H9 (cell line): ENCODE data around the gene ARHGAP9. TPM values are rescaled to one million over a fixed set of nuclear protein-coding genes. Genes with fewer than 3 reads are reported as not detected.

ENCODE experiments used
- DNase-seq: peaks from one replicate; pipeline ENCODE4 v3.0.0-alpha.2; 2017
- H2AFZ ChIP-seq: one replicate; pipeline ENCODE4 v1.6.1; 2013; ENCODE audit warnings: mild to moderate bottlenecking, low read length, control low read depth, moderate library complexity
- H2AK5ac ChIP-seq: 2 replicates; pipeline ENCODE4 v1.6.1; 2013; ENCODE audit warnings: low read length, control low read depth, mixed read lengths; ENCODE audit not compliant: insufficient read length
- H2BK120ac ChIP-seq: one replicate; pipeline ENCODE4 v1.6.1; 2013; ENCODE audit warnings: low read depth, mild to moderate bottlenecking, low read length, control low read depth, inconsistent platforms; ENCODE audit not compliant: poor library complexity, severe bottlenecking
- H2BK12ac ChIP-seq: 2 replicates; pipeline ENCODE4 v1.6.1; 2013; ENCODE audit warnings: low read length, control low read depth, mixed read lengths, low read depth; ENCODE audit not compliant: insufficient read length
- H2BK15ac ChIP-seq: 2 replicates; pipeline ENCODE4 v1.6.1; 2013; ENCODE audit warnings: low read depth, low read length, control low read depth
- H2BK20ac ChIP-seq: one replicate; pipeline ENCODE4 v1.6.1; 2013; ENCODE audit warnings: low read depth, mild to moderate bottlenecking, low read length, control low read depth, inconsistent platforms; ENCODE audit not compliant: poor library complexity, severe bottlenecking
- H2BK5ac ChIP-seq: 2 replicates; pipeline ENCODE4 v1.6.1; 2013; ENCODE audit warnings: low read length, control low read depth, mixed read lengths; ENCODE audit not compliant: insufficient read length
- H3K14ac ChIP-seq: 2 replicates; pipeline ENCODE4 v1.6.1; 2013; ENCODE audit warnings: low read length, control low read depth; ENCODE audit not compliant: insufficient read depth
- H3K18ac ChIP-seq: 2 replicates; pipeline ENCODE4 v1.6.1; 2013; ENCODE audit warnings: low read depth, mild to moderate bottlenecking, mixed read lengths, low read length, control low read depth; ENCODE audit not compliant: insufficient read length
- H3K23ac ChIP-seq: 2 replicates; pipeline ENCODE4 v1.6.1; 2013; ENCODE audit warnings: low read length, control low read depth, mixed read lengths, low read depth; ENCODE audit not compliant: insufficient read length
- H3K23me2 ChIP-seq: 2 replicates; pipeline ENCODE4 v1.6.1; 2013; ENCODE audit warnings: low read depth, mild to moderate bottlenecking, mixed read lengths, low read length, control low read depth; ENCODE audit not compliant: insufficient read length, poor library complexity, severe bottlenecking
- H3K27ac ChIP-seq: 2 replicates; pipeline ENCODE4 v1.5.1; 2013; ENCODE audit warnings: low read length, control low read depth, mixed read lengths, low read depth; ENCODE audit not compliant: insufficient read length
- H3K27me3 ChIP-seq: 2 replicates; pipeline ENCODE4 v1.6.1; 2013; ENCODE audit warnings: low read length, control low read depth, inconsistent platforms; ENCODE audit not compliant: insufficient read depth
- H3K4ac ChIP-seq: 2 replicates; pipeline ENCODE4 v1.6.1; 2013; ENCODE audit warnings: low read depth, mild to moderate bottlenecking, control low read depth, inconsistent platforms, low read length, moderate library complexity
- H3K4me1 ChIP-seq: 2 replicates; pipeline ENCODE4 v1.6.1; 2013; ENCODE audit warnings: low read length, control low read depth, inconsistent platforms; ENCODE audit not compliant: insufficient read depth
- H3K4me2 ChIP-seq: 2 replicates; pipeline ENCODE4 v1.6.1; 2013; ENCODE audit warnings: low read length, control low read depth, mixed read lengths; ENCODE audit not compliant: insufficient read length, insufficient read depth
- H3K56ac ChIP-seq: 2 replicates; pipeline ENCODE4 v1.6.1; 2013; ENCODE audit warnings: low read depth, mild to moderate bottlenecking, mixed read lengths, low read length, control low read depth; ENCODE audit not compliant: insufficient read length
- H3K79me1 ChIP-seq: 2 replicates; pipeline ENCODE4 v1.6.1; 2013; ENCODE audit warnings: low read depth, mild to moderate bottlenecking, moderate library complexity, low read length, control low read depth, inconsistent platforms; ENCODE audit not compliant: insufficient read depth, poor library complexity, severe bottlenecking
- H3K79me2 ChIP-seq: 2 replicates; pipeline ENCODE4 v1.6.1; 2013; ENCODE audit warnings: low read length, control low read depth, inconsistent platforms; ENCODE audit not compliant: insufficient read depth
- H3K9ac ChIP-seq: 2 replicates; pipeline ENCODE4 v1.6.1; 2013; ENCODE audit warnings: low read length, control low read depth, mixed read lengths; ENCODE audit not compliant: insufficient read length; ENCODE audit errors: extremely low read depth
- H3K9me3 ChIP-seq: one replicate; pipeline ENCODE4 v1.6.1; 2013; ENCODE audit warnings: low read depth, low read length, inconsistent platforms; ENCODE audit not compliant: control insufficient read depth
- H3T11ph ChIP-seq: one replicate; pipeline ENCODE4 v1.6.1; 2013; ENCODE audit warnings: mild to moderate bottlenecking, low read length, control low read depth, inconsistent platforms
- H4K20me1 ChIP-seq: one replicate; pipeline ENCODE4 v1.6.1; 2013; ENCODE audit not compliant: control insufficient read depth, insufficient read length, insufficient read depth
- H4K5ac ChIP-seq: 2 replicates; pipeline ENCODE4 v1.6.1; 2013; ENCODE audit warnings: low read depth, mild to moderate bottlenecking, mixed read lengths, low read length, control low read depth; ENCODE audit not compliant: insufficient read length
- H4K8ac ChIP-seq: replicated peaks from 2 replicates; pipeline ENCODE4 v1.6.1; 2013; ENCODE audit warnings: low read length, control low read depth, mixed read lengths, low read depth; ENCODE audit not compliant: insufficient read length
- H4K91ac ChIP-seq: 2 replicates; pipeline ENCODE4 v1.6.1; 2013; ENCODE audit warnings: low read depth, mild to moderate bottlenecking, moderate library complexity, mixed read lengths, low read length, control low read depth; ENCODE audit not compliant: insufficient read length
- H3K27ac Mint-ChIP-seq, 3 experiments: 2 replicates in 2 of 3; 3 replicates in 1 of 3; pipeline ENCODE4 v1.8.0; 2020 to 2021; ENCODE audit warnings: mixed read lengths in 3 of 3, mild to moderate bottlenecking in 1 of 3, moderate library complexity in 1 of 3
- H3K27me3 Mint-ChIP-seq: 2 replicates; pipeline ENCODE4 v1.8.0; 2021; ENCODE audit warnings: low read depth, mild to moderate bottlenecking, moderate library complexity, mixed read lengths
- H3K36me3 Mint-ChIP-seq, 3 experiments: 2 replicates in 2 of 3; 3 replicates in 1 of 3; pipeline ENCODE4 v1.8.0; 2020 to 2021; ENCODE audit warnings: low read depth in 3 of 3, mixed read lengths in 3 of 3; ENCODE audit not compliant: insufficient read depth in 1 of 3
- H3K4me1 Mint-ChIP-seq, 2 experiments: 2 replicates each; pipeline ENCODE4 v1.8.0; 2020; ENCODE audit warnings: mixed read lengths in 2 of 2
- H3K4me3 Mint-ChIP-seq, 2 experiments: 2 replicates in 1 of 2; 3 replicates in 1 of 2; pipeline ENCODE4 v1.8.0; 2020 to 2021; ENCODE audit warnings: mild to moderate bottlenecking in 2 of 2, mixed read lengths in 2 of 2, moderate library complexity in 1 of 2
- H3K9me3 Mint-ChIP-seq, 2 experiments: 2 replicates in 1 of 2; 3 replicates in 1 of 2; pipeline ENCODE4 v1.8.0; 2020; ENCODE audit warnings: mild to moderate bottlenecking in 2 of 2, mixed read lengths in 2 of 2, moderate library complexity in 1 of 2
- CTCF ChIP-seq: fragments of 200-600 bp; sonication (generic); conservative IDR thresholded peaks from 3 replicates; pipeline ENCODE4 v1.8.0; 2021; ENCODE audit warnings: antibody characterized with exemption, mild to moderate bottlenecking
- WGBS: extraction: QIAGEN DNeasy Blood & Tissue Kit; methylation state at CpG from one replicate; pipeline ENCODE4 v1.1.7; 2013; ENCODE audit warnings: missing lambda C conversion rate, low lambda C conversion rate, mixed read lengths; ENCODE audit not compliant: insufficient read length; ENCODE audit errors: extremely low coverage; 5-methylcytosine and 5-hydroxymethylcytosine counted together
- total RNA-seq: library from RNA; stranded (reverse); gene quantifications from 2 replicates; pipeline ENCODE4 v1.2.1, GENCODE V29; 2021

ARHGAP9 gene
- total RNA-seq, 1 experiment from 2014 or later = 3.7 TPM

- peaks cover 20 to 38% of the 10 kb centered on the region in 2 experiments for H3K4me1 Mint-ChIP-seq
- H3K27me3 ChIP-seq = no peaks in the 10 kb centered on the region
- no peaks in the 10 kb centered on the region for H3K9me3 ChIP-seq
- H3K14ac ChIP-seq = no peak overlapping the region
- no peaks in the 10 kb centered on the region for H3K79me2 ChIP-seq
- H3K27ac ChIP-seq = no peak overlapping the region
- TF ChIP-seq CTCF = no peak
- no peak for DNase-seq
- H2BK15ac ChIP-seq = no peak overlapping the region
- no peak overlapping the region for H3K9ac ChIP-seq
- no peak overlapping the region for H4K5ac ChIP-seq
- H3K4me3 Mint-ChIP-seq = no peak overlapping the region
- no peak overlapping the region for H2AFZ ChIP-seq
- no peak overlapping the region for H3T11ph ChIP-seq
- H3K9me3 Mint-ChIP-seq = no peaks in the 10 kb centered on the region
- no peak overlapping the region for H2BK12ac ChIP-seq
- no peak overlapping the region for H3K4ac ChIP-seq
- H2BK120ac ChIP-seq = no peak overlapping the region
- H4K20me1 ChIP-seq = no peaks in the 10 kb centered on the region
- no peak overlapping the region for H2BK5ac ChIP-seq
- H3K18ac ChIP-seq = no peak overlapping the region
- H3K4me2 ChIP-seq = no peak overlapping the region
- no peak overlapping the region for H2BK20ac ChIP-seq
- peaks cover 11% of the 10 kb centered on the region for H3K23me2 ChIP-seq
- H3K36me3 Mint-ChIP-seq = peaks cover 19 to 59% (median 55%) of the 10 kb centered on the region in 3 experiments; a peak in 6 of 7 replicates
- H3K23ac ChIP-seq = no peak overlapping the region
- H3K4me1 ChIP-seq = peaks cover under 1% of the 10 kb centered on the region; the same call in 1 of the 2 replicates
- no peak overlapping the region for H2AK5ac ChIP-seq
- H3K27ac Mint-ChIP-seq = no peak overlapping the region; a peak in 1 of 7 replicates
- no CpG with 5 or more reads among the region's 4 CpGs for WGBS
- H4K91ac ChIP-seq = no peak overlapping the region
- H3K56ac ChIP-seq = no peak overlapping the region
- H3K27me3 Mint-ChIP-seq = no peaks in the 10 kb centered on the region; the same call in 1 of the 2 replicates
- no peaks in the 10 kb centered on the region for H3K79me1 ChIP-seq
- no peak overlapping the region for H4K8ac ChIP-seq
These were observed 46.9 kb upstream of the ARHGAP9 start for GRCh38 chr12:57526477-57527126.
